ENCODE measurements around the gene IGFBP5.

The IGFBP5 gene

DNA sequence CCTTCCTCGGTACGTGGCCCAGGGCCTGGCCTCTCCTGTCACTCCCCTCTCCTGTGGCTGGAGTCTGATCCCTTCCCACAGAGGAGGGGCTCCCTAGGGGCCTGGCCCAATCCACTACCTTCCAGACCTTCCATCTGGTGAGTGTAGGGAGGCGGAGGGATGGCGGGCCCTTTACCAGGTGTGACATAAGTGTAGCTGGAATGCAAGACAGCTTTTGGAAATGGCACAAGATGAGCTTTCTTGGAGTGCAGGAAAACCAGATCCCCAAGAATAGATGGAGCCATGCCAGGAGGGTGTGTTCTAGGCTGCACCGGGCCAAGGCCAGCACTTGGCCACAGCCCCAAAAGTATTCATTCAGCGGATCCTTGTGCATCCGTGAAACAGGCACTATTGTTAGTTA, 30.1 kb downstream of the IGFBP5 start:
- DNase-seq (ENCODE audit: low read depth in 2 of 2), result no peak

DNA sequence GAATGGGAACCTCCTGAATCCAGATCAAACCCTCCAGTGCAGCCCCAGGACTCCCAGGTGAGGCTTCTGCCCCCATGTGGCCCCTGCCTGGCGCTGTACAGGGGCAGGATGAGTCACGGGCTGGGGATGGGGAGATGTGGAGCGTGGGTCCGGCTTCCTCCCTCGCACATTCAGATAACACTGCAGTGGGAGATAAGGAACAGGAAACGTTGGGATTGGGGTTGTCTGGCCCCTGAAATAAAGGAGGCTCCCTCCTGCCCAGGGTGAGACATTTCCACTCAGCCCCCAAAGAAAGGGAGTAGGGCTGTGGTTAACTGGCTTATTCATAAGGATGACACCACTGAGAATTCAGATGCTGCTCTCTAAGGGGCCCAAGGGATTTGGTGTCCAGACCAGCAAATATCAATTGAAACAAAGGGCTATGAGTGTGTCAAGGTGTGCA, 30.7 kb downstream of the IGFBP5 start:
- DNase-seq (ENCODE audit: low read depth in 2 of 2), result no peak

DNA sequence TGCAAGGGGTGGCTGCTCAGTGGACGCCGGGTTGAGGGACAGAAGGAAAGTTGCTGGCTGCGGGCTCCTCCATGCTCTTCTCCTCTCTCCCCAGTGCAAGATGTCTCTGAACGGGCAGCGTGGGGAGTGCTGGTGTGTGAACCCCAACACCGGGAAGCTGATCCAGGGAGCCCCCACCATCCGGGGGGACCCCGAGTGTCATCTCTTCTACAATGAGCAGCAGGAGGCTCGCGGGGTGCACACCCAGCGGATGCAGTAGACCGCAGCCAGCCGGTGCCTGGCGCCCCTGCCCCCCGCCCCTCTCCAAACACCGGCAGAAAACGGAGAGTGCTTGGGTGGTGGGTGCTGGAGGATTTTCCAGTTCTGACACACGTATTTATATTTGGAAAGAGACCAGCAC, 31.5 kb downstream of the IGFBP5 start:
- DNase-seq (ENCODE audit: low read depth in 2 of 2), result no peak

- DNase-seq (ENCODE audit: low read depth in 2 of 2), result no peak
Measured at GRCh38 chr2:216663106-216663505, 32.2 kb downstream of the IGFBP5 start.

DNA sequence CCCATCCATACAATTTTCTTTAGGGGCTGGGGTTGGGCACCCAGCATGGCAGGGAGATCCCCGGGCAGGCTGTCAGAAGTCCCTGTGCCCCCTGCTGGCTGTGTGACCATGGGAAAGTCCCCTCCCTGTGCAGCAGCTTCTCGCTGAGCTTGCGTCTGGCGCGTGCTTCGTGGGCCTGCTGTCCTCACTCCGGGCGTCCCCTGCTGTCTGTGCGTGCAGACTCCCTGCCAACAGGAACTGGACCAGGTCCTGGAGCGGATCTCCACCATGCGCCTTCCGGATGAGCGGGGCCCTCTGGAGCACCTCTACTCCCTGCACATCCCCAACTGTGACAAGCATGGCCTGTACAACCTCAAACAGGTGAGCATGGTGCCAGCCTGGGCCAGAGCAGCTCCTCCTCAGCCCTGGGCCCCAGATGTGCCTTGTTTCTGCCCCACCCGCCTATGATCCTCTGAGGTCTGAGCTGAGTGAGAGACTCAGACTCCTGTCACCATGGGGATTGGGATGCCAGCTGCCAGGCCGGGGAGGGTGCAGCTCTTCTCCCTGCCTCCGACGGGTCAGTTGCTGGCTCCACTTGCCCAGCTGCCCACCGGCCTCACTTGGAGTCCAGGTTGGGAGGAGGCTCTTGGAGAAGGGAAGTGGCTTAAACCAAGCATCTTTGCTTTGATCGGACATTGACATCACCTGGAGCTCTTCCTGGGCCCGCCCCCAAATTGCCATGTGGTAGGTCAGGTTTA, 33.5 kb downstream of the IGFBP5 start:
- DNase-seq (ENCODE audit: low read depth in 2 of 2), result no peak

DNA sequence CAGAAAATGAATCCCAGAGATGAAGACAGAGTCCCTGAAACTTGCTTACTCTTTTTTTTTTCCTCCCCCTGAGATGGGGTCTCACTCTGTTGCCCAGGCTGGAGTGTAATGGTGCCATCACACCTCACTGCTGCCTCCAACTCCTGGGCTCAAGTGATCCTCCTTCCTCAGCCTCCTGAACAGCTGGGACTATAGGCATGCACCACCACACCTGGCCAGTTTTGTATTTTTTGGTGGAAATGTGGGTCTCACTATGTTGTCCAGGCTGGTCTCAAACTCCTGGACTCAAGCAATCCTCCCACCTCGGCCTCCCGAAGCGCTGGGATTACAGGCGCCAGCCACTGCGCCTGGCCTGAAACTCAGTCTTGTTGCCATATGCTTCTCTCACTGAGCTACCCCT, 34.3 kb downstream of the IGFBP5 start:
- DNase-seq (ENCODE audit: low read depth in 2 of 2), result no peak

GRCh38 chr2:216660496-216660895, 34.9 kb downstream of the IGFBP5 start:
- no peak for DNase-seq (ENCODE audit: low read depth in 2 of 2)

GRCh38 chr2:216659276-216659675, 36.1 kb downstream of the IGFBP5 start:
- DNase-seq (ENCODE audit: low read depth in 2 of 2), result no peak

DNA sequence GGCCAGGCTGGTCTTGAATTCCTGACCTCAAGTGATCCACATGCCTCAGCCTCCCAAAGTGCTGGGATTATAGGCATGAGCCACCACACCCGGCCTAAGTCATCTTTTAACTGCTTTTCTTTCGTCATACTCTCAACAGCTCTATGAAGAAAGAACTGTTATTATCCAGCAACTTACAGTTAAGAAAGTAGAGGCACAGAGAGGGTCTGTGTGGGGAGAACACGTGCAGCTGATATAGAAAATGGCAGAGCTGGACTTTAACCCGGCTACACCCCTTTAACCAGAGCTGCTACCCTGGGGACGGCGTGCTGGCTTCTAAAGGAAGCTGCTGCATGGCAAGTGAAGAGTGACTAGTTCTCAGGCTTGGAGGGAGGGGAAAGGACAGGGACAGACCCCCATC, 36.6 kb downstream of the IGFBP5 start:
- DNase-seq (ENCODE audit: low read depth in 2 of 2), result no peak

- DNase-seq (ENCODE audit: low read depth in 2 of 2), result no peak
Measured at GRCh38 chr2:216657980-216658379, 37.4 kb downstream of the IGFBP5 start.

GRCh38 chr2:216657086-216657855, 38.1 kb downstream of the IGFBP5 start:
- DNase-seq (ENCODE audit: low read depth in 2 of 2), result no peak

DNA sequence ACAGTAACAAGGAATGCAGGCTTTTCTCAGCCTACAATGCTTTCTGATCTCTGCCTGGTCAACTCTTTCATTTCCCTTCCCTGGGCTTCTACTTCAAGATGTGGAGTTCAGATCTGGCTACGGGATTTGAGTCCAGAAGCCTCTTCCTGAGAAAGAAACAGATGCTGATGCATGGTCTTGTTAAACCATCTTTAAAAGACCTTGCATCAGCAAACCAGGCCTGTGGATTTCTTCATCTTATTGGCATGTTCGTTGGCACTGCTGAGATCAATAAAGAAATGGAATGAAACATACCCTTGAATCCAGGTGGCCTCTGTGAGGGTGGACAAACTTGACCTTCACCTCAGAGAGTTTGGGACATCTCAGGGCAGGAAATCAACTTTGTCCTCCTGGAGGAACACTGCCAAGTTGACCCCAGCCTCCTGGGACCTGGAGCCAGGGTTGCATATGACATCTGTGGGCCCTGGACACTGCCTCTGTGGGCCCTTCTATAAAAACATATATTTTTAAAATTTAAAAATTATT, 40.8 kb downstream of the IGFBP5 start:
- DNase-seq (ENCODE audit: low read depth in 2 of 2), result no peak

DNA sequence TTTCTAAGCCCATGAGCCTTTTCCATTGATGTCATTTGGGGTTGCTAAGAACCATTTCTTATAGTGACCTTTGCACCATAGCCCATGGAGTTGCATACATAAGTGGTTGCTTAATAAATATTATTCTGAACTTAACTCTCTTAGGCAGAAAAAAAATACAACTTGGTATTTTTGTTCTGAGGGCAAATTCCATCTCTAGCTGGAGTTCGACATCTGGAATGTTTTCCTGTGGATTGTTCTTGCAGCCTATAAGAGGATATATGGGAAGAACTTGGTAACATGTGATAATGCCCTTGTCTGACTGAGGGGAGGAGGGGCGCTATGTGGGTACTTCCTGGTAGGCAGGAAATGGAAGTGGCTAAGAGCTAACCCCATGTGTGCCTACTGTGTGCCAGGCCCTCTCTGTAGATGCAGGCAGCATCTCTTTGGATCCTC, 41.4 kb downstream of the IGFBP5 start:
- no peak for DNase-seq (ENCODE audit: low read depth in 2 of 2)

DNA sequence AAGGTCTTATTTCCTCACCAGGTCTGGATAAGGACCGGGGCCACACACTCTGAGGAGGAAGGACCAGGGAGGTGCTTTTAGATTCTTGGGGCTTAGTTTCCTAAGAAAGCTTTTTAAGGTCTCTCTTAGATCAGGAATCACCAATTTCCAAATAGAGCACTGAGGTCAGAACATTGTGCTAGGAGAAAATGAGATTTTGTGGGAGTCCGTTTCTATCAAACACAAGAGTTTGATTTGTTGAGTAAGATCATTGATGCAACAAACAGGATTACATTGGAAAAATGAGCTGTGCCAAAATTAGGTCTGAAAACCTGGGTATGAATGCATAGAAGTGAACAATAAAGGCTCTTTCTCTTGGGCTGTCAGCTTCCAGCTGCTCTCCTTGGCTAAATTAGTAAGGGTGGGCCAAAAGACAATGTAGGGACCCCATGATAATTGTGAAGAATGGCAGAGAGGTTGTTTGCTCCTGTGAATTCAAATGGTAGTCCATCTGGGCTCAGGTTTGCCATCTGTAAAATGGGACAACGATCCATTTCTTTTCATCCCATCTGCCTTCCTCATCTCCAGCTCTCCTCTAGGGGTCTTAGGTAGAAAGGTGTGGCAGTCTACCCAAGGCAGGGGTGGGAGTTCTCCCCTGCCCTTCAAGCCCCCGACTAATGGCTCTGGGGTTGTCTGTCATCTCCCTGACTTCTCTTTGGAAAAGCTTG, 42.1 kb downstream of the IGFBP5 start:
- DNase-seq (ENCODE audit: low read depth in 2 of 2), result no peak

DNA sequence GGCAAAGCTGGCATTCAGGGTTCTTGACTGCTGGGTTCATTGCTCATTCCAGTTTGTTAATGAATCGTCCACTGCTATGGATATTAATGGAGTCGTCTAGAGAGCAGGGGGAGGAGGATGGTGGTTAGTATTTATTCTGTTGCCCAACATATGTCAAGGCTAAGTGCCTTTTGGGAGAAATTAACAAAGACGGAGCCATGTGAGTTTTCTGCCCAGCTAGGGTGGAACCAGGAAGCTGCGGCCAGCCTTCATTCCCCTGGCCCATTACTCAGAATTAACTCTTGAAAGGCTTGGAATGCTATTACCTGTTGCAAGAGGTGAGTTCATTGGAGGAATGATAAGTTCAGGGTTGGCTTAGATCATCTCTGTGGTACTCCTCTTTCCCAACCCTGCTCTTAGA, 42.8 kb downstream of the IGFBP5 start:
- no peak for DNase-seq (ENCODE audit: low read depth in 2 of 2)

DNA sequence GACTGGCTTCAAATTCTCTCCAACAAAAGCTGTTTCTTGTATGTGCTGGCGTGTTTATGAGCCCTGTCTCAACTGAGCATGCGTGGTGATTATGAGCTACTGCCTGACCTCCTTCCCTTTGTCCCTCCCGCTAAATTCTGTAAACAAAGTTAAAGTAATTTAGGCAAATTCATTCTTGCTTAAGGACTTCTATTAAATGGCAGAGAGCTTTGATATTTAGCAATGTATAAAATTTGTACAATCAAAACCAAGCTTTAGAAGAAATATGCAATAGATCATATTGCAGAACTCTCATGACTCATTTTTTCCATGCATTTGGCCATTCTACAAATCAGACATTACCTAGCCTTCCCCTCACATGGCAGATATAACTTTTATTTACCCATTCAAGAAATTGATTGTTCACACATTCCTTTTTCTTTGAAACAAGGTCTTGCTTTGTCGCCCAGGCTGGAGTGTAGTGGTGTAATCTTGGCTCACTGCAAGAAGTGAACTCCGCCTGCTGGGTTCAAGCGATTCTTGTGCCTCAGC, 43.9 kb downstream of the IGFBP5 start:
- DNase-seq (ENCODE audit: low read depth in 2 of 2), result no peak

DNA sequence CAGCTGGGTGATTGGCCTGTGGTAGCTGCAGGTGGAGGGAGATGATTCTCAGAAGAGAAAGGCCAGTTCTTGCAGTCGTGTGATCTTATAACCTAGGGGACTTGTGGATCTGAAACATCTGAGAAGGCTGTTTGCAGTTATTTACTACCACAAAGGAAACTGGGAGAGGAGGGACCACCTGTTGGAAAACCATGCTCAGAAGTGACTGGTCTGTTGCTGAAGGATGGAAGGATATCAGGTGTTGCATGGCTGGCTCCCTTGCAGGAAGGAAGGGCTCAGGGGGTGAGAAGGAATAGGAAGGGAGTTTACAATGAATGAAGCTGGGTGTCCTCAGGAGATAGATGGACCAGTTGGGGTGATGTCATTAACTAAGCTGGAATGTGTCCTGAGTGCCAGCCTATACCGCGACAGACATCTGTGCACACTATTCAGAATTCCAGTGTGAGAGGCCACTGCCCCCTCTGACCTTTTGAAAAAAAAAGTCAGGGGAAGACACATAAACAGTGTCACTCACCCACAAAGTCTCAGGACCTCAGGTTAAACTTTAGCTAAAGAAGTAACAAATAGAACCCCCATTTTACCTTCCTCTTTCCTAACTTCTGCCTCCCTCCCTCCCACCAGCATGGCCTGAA, 44.6 kb downstream of the IGFBP5 start:
- DNase-seq (ENCODE audit: low read depth in 2 of 2), result no peak

DNA sequence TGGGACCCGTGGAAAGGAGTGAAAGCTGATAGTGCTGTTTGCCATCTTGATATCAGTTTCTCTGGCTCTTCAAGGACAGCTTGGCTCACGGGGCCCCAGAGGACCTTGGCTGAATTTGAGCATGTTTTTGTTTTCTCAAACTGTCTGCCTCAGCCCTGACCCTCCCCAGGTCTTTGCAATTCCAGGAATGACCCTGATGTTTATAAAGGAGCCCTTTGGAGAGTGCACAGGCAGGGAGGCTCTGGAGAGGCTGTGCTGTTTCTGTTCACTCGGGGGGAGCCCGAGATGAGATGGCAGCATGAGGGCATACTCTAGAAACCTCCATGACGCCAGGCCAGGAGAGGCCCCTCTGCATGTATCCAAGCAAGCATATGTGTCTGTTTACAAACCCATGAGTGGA, 45.8 kb downstream of the IGFBP5 start:
- no peak for DNase-seq (ENCODE audit: low read depth in 2 of 2)

DNA sequence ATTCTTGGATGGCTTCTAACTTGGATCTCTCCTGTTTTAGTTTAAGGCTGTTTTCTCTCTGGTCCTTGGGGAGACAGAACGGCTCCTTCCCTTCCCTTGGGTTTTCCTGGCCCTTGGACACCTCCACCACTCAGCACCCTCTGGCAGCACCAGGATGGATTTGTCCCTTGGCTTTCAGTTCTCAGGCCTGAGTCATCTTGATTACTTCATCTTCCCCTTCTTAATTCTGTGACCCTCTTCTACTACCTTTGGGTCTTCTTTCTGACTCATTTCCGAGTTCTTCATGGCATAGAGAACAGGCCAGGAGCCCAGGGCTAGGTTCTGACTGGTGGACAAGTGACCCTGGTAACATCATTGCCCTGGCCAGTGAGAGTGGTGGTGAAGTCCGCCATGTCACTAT, 47.2 kb downstream of the IGFBP5 start:
- DNase-seq (ENCODE audit: low read depth in 2 of 2), result no peak

GRCh38 chr2:216646116-216646515, 49.2 kb downstream of the IGFBP5 start:
- DNase-seq (ENCODE audit: low read depth in 2 of 2), result no peak

GRCh38 chr2:216645636-216645950, 49.8 kb downstream of the IGFBP5 start:
- DNase-seq (ENCODE audit: low read depth in 2 of 2), result no peak
